Endothelial cell of umbilical vein (primary cell): ENCODE data around the gene ZNF385B.

Experiments used
- GATA2 ChIP-seq: IDR thresholded peaks from 2 replicates; pipeline ENCODE4 v1.7.0; 2011; ENCODE audit warnings: low read depth, mild to moderate bottlenecking, moderate library complexity, mixed read lengths, low read length; ENCODE audit not compliant: insufficient read length, insufficient read depth
- POLR2A ChIP-seq: IDR thresholded peaks from 2 replicates; pipeline ENCODE4 v1.6.1; 2012; ENCODE audit warnings: low read depth, mild to moderate bottlenecking, control low read depth, low read length
- TF ChIP-seq, protein P1 (sequence below), 2 donors: IDR thresholded peaks; 1 replicate in 1 of 2; 2 replicates in 1 of 2; pipeline ENCODE4 v1.5.1; 2011; ENCODE audit warnings: low read length in 2 of 2, mild to moderate bottlenecking in 2 of 2, moderate library complexity in 2 of 2, control low read depth in 1 of 2, inconsistent platforms in 1 of 2, low read depth in 1 of 2; ENCODE audit not compliant: insufficient read depth in 1 of 2; ENCODE audit errors: extremely low read depth in 1 of 2

DNA sequence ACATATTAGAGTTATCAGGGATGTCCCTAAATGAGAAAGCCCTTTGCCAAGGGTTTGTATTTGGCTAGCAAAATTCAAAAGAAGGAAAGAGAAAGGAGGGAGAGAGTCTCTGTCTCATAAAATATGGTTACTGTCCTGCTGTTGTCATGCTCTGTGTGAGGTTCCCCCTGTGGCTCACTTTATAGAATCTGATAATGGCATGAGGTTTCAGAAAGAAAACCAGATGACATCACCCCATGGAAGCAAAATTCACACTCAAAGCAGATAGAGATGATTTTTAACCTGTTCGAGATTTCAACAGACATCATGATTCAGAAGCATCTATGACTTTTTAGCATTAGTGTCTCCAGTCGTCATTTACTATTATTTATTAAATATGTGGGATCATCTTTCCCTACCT, 431.8 kb downstream of the ZNF385B start:
- TF ChIP-seq, protein P1, sequence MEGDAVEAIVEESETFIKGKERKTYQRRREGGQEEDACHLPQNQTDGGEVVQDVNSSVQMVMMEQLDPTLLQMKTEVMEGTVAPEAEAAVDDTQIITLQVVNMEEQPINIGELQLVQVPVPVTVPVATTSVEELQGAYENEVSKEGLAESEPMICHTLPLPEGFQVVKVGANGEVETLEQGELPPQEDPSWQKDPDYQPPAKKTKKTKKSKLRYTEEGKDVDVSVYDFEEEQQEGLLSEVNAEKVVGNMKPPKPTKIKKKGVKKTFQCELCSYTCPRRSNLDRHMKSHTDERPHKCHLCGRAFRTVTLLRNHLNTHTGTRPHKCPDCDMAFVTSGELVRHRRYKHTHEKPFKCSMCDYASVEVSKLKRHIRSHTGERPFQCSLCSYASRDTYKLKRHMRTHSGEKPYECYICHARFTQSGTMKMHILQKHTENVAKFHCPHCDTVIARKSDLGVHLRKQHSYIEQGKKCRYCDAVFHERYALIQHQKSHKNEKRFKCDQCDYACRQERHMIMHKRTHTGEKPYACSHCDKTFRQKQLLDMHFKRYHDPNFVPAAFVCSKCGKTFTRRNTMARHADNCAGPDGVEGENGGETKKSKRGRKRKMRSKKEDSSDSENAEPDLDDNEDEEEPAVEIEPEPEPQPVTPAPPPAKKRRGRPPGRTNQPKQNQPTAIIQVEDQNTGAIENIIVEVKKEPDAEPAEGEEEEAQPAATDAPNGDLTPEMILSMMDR (IDR thresholded peaks at IDR 0.05; ENCODE audit: extremely low read depth in 1 of 2, insufficient read depth in 1 of 2, low read depth in 1 of 2, low read length in 2 of 2), result no peak
- TF ChIP-seq POLR2A (no peak), GATA2 (no peak)
